Fibroblast of skin of abdomen (primary cell): Measurements from ENCODE around the gene CSRP3.
A peak's percentile ranks its signal among the peaks of the same experiment; 100 is the strongest.

Source experiments
- DNase-seq: peaks from one replicate; pipeline ENCODE4 v3.0.0-alpha.2; 2013

CSRP3 gene

GRCh38 chr11:19225123-19225522, 23.3 kb upstream of the CSRP3 start:
- DNase-seq: no peak

GRCh38 chr11:19220903-19221724, 19.3 kb upstream of the CSRP3 start:
- DNase-seq: no peak

GRCh38 chr11:19218786-19219460, 17.1 kb upstream of the CSRP3 start:
- DNase-seq: no peak

- no peak for DNase-seq
These were observed 16.4 kb upstream of the CSRP3 start for GRCh38 chr11:19218216-19218615.

- DNase-seq: no peak
These were observed 15.1 kb upstream of the CSRP3 start for GRCh38 chr11:19216709-19217374.

- DNase-seq: no peak
These were observed 14.2 kb upstream of the CSRP3 start for GRCh38 chr11:19216021-19216420.

- DNase-seq: no peak
These were observed 8.0 kb upstream of the CSRP3 start for GRCh38 chr11:19209617-19210370.

- DNase-seq: no peak
These were observed 7.3 kb upstream of the CSRP3 start for GRCh38 chr11:19208959-19209546.

GRCh38 chr11:19208181-19208580, 6.4 kb upstream of the CSRP3 start:
- DNase-seq: no peak

- DNase-seq: no peak
These were observed 3.1 kb upstream of the CSRP3 start for GRCh38 chr11:19204836-19205235.

GRCh38 chr11:19200410-19201201, 1.2 kb downstream of the CSRP3 start:
- DNase-seq: peak; percentile 64

- DNase-seq: no peak
These were observed 2.0 kb downstream of the CSRP3 start for GRCh38 chr11:19199771-19200170.

- no peak for DNase-seq
These were observed 2.7 kb downstream of the CSRP3 start for GRCh38 chr11:19199048-19199447.

GRCh38 chr11:19196432-19196831, 5.4 kb downstream of the CSRP3 start:
- DNase-seq: no peak

GRCh38 chr11:19194620-19195308, 7.0 kb downstream of the CSRP3 start:
- DNase-seq: no peak

GRCh38 chr11:19193916-19194315, 7.9 kb downstream of the CSRP3 start:
- no peak for DNase-seq

- DNase-seq: no peak
These were observed 10.1 kb downstream of the CSRP3 start for GRCh38 chr11:19191530-19192169.

- no peak for DNase-seq
These were observed 13.9 kb downstream of the CSRP3 start for GRCh38 chr11:19187833-19188258.

- no peak for DNase-seq
These were observed 14.5 kb downstream of the CSRP3 start for GRCh38 chr11:19187114-19187832.
